Smooth muscle cell (in vitro differentiated cells): Measurements from ENCODE around the gene SFMBT1. TPM values are rescaled to one million over a fixed set of nuclear protein-coding genes. Genes with fewer than 3 reads are reported as not detected.

Experiments
- DNase-seq: peaks from one replicate; lab custom pipeline; 2025; ENCODE audit not compliant: unreplicated experiment; lab: John Stamatoyannopoulos, UW
- H2AFZ ChIP-seq: fragments of 200-600 bp; sonication (generic); 2 replicates; pipeline ENCODE4 v1.6.0; 2016; ENCODE audit warnings: antibody characterized with exemption, low read depth, mild to moderate bottlenecking
- H3F3A ChIP-seq: fragments of 200-600 bp; sonication (generic); 2 replicates; pipeline ENCODE4 v1.6.0; 2017; ENCODE audit warnings: antibody characterized with exemption, low read depth
- H3K27ac ChIP-seq: fragments of 200-600 bp; sonication (generic); 2 replicates; pipeline ENCODE4 v1.5.1; 2016; ENCODE audit warnings: low read depth, mild to moderate bottlenecking
- H3K27me3 ChIP-seq: fragments of 200-600 bp; sonication (generic); 2 replicates; pipeline ENCODE4 v1.6.1; 2016; ENCODE audit warnings: low read depth, mild to moderate bottlenecking
- H3K36me3 ChIP-seq: fragments of 200-600 bp; sonication (generic); 2 replicates; pipeline ENCODE4 v1.5.1; 2016; ENCODE audit warnings: low read depth
- H3K4me1 ChIP-seq: fragments of 200-600 bp; sonication (generic); 2 replicates; pipeline ENCODE4 v1.5.1; 2016; ENCODE audit warnings: low read depth
- H3K4me2 ChIP-seq: fragments of 200-600 bp; sonication (generic); 2 replicates; pipeline ENCODE4 v1.6.0; 2016; ENCODE audit warnings: mild to moderate bottlenecking
- H3K4me3 ChIP-seq: fragments of 200-600 bp; sonication (generic); 2 replicates; pipeline ENCODE4 v1.5.1; 2016; ENCODE audit warnings: mild to moderate bottlenecking
- H3K79me2 ChIP-seq: fragments of 200-600 bp; sonication (generic); 2 replicates; pipeline ENCODE4 v1.6.0; 2016; ENCODE audit warnings: low read depth, mild to moderate bottlenecking
- H3K9ac ChIP-seq: fragments of 200-600 bp; sonication (generic); 2 replicates; pipeline ENCODE4 v1.6.0; 2016; ENCODE audit warnings: low read depth
- H3K9me3 ChIP-seq: fragments of 200-600 bp; sonication (generic); replicated peaks from 2 replicates; pipeline ENCODE4 v1.5.1; 2016; ENCODE audit warnings: low read depth
- H4K20me1 ChIP-seq: fragments of 200-600 bp; sonication (generic); 2 replicates; pipeline ENCODE4 v1.6.0; 2016; ENCODE audit warnings: low read depth
- WGBS: methylation state at CpG from one replicate; pipeline ENCODE4 v1.1.7; 2016; ENCODE audit warnings: low lambda C conversion rate; 5-methylcytosine and 5-hydroxymethylcytosine counted together
- polyA plus RNA-seq: library from polyadenylated mRNA; unstranded; fragments of >200 nt; fragmentation: Nextera tagmentation; extraction: Ambion mirVana; gene quantifications from 2 replicates; pipeline ENCODE4 v1.2.1, GENCODE V29; 2016
- total RNA-seq: library from RNA; depleted of rRNA; stranded (reverse); fragments of >200 nt; gene quantifications from 2 replicates; pipeline ENCODE4 v1.2.3, GENCODE V29; 2014
- TF ChIP-seq, protein P1 (sequence below): fragments of 200-600 bp; sonication (generic); IDR thresholded peaks from 2 replicates; pipeline ENCODE4 v1.5.1; 2017; ENCODE audit warnings: borderline replicate concordance, mild to moderate bottlenecking, antibody characterized with exemption; ENCODE audit not compliant: insufficient read depth, poor library complexity, severe bottlenecking

The SFMBT1 gene
- total and polyA plus RNA-seq, 2 experiments from 2014 or later: 1.4 to 2.2 TPM

DNA sequence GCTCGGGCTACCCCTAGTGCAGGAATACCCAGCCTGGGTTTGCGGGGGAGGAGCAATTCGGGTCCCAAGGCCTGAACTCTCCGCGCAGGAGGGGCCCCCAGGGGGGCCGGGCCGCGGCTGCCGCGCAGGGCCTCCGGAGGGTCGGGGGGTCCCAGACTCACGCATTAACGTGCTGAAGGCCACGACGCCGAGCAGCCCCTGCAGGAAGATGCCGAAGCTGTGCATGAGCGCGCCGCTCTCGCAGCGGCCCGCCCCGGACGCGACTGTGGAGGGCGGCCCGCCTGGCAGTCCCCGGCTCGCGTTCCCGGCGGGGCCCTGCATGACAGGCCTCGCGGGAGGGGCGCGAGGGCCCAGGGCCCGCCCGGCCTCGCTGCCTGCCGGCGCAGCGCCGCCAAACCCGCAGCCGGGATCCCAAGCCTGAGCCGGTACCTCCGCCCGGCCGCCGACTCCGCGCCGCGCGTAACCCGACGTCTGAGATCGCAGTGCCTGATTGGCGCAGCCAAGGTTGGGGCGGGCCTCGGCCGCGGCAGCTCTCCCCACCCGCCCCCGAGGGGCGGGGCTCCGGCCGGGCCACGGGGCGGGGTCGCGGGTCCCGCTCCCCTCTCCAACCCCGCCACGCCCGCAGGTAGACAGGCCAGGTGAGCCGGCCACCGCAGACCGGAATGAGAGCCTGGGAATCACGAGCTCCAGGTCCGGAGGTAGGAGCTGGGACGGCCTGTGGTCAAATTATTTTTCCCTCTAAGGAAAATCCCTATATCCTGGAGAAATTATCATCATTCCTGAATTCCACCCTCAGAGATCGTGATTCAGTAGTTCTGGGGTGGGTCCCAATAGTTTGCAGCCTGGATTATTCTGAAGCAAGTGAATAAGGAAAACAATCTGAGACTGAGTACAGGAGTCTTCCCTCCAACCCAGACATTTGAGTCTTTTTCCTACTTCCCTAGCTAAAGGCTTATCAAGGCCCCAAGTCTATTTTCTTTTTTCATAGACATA lies 148.4 kb downstream of the SFMBT1 start, which contains the start of gene STIMATE:
TSS of gene STIMATE (minus strand) at position 419 of the 993 bp plus-strand sequence. CDS start at position 321, 98 bp downstream.
- under 1% methylated on average over 58 of the region's 85 CpGs for WGBS

DNA sequence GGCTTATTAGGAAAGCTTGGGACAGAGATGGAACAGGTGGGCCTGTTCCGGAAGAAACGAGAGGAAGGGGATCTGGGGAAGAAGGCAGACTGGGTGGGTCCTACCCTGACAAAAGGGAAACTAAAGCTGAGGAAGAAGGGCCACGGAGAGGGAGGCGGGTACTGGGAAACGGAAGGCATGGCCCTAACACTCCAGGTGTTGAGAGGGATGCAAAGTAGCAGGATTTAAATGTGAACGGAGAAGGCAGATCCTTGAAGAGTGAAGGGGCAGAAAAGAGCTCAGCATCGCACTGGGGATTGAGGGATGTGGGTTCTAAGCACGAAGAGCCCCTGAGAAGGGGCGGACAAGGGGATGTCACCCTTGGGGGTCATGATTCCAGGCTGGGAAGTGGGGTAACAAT lies 149.3 kb downstream of the SFMBT1 start:
- H3K79me2 ChIP-seq: peaks cover 9% of the 10 kb centered on the region
- H3K27me3 ChIP-seq: no peaks in the 10 kb centered on the region
- peak overlapping the region; percentile 57 for H3K9ac ChIP-seq
- peak overlapping the region; percentile 71 for H3K4me3 ChIP-seq
- H3K4me1 ChIP-seq: peaks cover 11% of the 10 kb centered on the region
- TF ChIP-seq, protein P1, sequence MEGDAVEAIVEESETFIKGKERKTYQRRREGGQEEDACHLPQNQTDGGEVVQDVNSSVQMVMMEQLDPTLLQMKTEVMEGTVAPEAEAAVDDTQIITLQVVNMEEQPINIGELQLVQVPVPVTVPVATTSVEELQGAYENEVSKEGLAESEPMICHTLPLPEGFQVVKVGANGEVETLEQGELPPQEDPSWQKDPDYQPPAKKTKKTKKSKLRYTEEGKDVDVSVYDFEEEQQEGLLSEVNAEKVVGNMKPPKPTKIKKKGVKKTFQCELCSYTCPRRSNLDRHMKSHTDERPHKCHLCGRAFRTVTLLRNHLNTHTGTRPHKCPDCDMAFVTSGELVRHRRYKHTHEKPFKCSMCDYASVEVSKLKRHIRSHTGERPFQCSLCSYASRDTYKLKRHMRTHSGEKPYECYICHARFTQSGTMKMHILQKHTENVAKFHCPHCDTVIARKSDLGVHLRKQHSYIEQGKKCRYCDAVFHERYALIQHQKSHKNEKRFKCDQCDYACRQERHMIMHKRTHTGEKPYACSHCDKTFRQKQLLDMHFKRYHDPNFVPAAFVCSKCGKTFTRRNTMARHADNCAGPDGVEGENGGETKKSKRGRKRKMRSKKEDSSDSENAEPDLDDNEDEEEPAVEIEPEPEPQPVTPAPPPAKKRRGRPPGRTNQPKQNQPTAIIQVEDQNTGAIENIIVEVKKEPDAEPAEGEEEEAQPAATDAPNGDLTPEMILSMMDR: no peak
- H3F3A ChIP-seq: no peaks in the 10 kb centered on the region
- H2AFZ ChIP-seq: peak overlapping the region; percentile 89
- peak overlapping the region; percentile 86 for H3K4me2 ChIP-seq
- DNase-seq: no peak
- 6% methylated on average over 9 of the region's 9 CpGs for WGBS
- peaks cover 22% of the 10 kb centered on the region for H4K20me1 ChIP-seq
- no peaks in the 10 kb centered on the region for H3K36me3 ChIP-seq
- no peaks in the 10 kb centered on the region for H3K9me3 ChIP-seq
- no peak overlapping the region for H3K27ac ChIP-seq

More for the DNA sequence above, 148.4 kb downstream of the SFMBT1 start, which contains the start of gene STIMATE:
- H3K79me2 ChIP-seq: peaks cover 9% of the 10 kb centered on the region
- no peaks in the 10 kb centered on the region for H3K36me3 ChIP-seq
- H3K4me2 ChIP-seq: peak within 1 kb of the TSS; percentile 86
- TF ChIP-seq, protein P1: no peak
- no peaks in the 10 kb centered on the region for H3K9me3 ChIP-seq
- H3F3A ChIP-seq: no peaks in the 10 kb centered on the region
- no peak within 1 kb of the TSS for H3K27ac ChIP-seq
- peak within 1 kb of the TSS; percentile 57 for H3K9ac ChIP-seq
- H3K4me3 ChIP-seq: peak within 1 kb of the TSS; percentile 71
- H2AFZ ChIP-seq: peak within 1 kb of the TSS; percentile 89
- peaks cover 18% of the 10 kb centered on the region for H4K20me1 ChIP-seq
- peaks cover 7% of the 10 kb centered on the region for H3K4me1 ChIP-seq
- peak; percentile 37 for DNase-seq
- H3K27me3 ChIP-seq: no peaks in the 10 kb centered on the region

DNA sequence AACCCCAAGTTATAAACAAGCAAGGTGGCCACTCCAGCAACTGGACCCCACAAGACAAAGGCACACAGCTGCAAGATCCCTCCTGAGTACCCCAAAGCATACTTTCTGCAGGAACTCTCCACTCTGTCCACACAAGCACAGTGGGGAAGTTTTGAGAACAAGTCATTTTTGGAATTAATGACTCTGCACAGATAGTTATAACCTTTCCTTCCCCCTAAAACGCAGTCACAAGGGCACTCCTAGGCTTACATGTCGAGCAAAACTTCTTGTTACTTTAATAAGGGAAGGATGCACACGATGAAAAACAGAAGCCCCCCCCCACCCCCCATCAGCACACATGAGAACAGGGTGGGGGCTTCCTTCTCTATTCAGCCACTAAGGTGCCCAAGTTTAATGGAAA lies 149.7 kb downstream of the SFMBT1 start:
- H3K36me3 ChIP-seq: no peaks in the 10 kb centered on the region
- H3K4me1 ChIP-seq: peaks cover 11% of the 10 kb centered on the region
- H3K79me2 ChIP-seq: peaks cover 9% of the 10 kb centered on the region
- H4K20me1 ChIP-seq: peaks cover 27% of the 10 kb centered on the region
- TF ChIP-seq, protein P1: no peak
- H3K4me3 ChIP-seq: peak overlapping the region; percentile 71
- DNase-seq: no peak
- WGBS: 52% methylated on average over 3 of the region's 3 CpGs
- H3F3A ChIP-seq: no peaks in the 10 kb centered on the region
- no peaks in the 10 kb centered on the region for H3K9me3 ChIP-seq
- H3K27me3 ChIP-seq: no peaks in the 10 kb centered on the region
- no peak overlapping the region for H3K27ac ChIP-seq
- H2AFZ ChIP-seq: no peak overlapping the region
- H3K4me2 ChIP-seq: peak overlapping the region; percentile 86
- H3K9ac ChIP-seq: no peak overlapping the region
